HepG2 (cell line): ENCODE measurements around the gene METAP2. TPM values are rescaled to one million over a fixed set of nuclear protein-coding genes. Genes with fewer than 3 reads are reported as not detected.

ENCODE experiments used
- ATAC-seq: fragments of 200-7000 bp; cut with Tn5 transposase; 3 replicates; pipeline ENCODE4 v1.9.1; 2020; ENCODE audit warnings: mild to moderate bottlenecking, moderate library complexity
- BruUV-seq: library from RNA; stranded (reverse); fragments of 400-500 nt; replicated peaks from 2 replicates; lab custom pipeline; 2021; lab: Mats Ljungman, UMichigan
- CTCF ChIA-PET: fragments of 300-600 bp; formaldehyde crosslinking; extraction: SDS; loops from one replicate; lab custom pipeline; 2021; ENCODE audit warnings: low total read pairs, inconsistent platforms, low intra/inter-chr PET ratio; lab: Yijun Ruan, JAX
- POLR2A ChIA-PET: fragments of 350-600 bp; sonication (Branson Sonifier 250); formaldehyde crosslinking; loops from one replicate; lab custom pipeline; 2020; ENCODE audit warnings: antibody characterized with exemption, inconsistent platforms; lab: Yijun Ruan, JAX
- DNase-seq: peaks from one replicate; pipeline ENCODE4 v3.0.0-alpha.2; 2015; ENCODE audit warnings: low spot score
- FAIRE-seq: peaks from 3 replicates; lab custom pipeline; 2011; peaks lifted over from hg19 to GRCh38; lab: Jason Lieb, UNC
- H2AFZ ChIP-seq: one replicate; pipeline ENCODE4 v1.6.1; 2011; ENCODE audit warnings: low read length, inconsistent platforms
- H3K27ac ChIP-seq: fragments of 300-600 bp; 3 replicates; pipeline ENCODE4 v1.8.0; 2011; ENCODE audit warnings: mixed run types, mild to moderate bottlenecking, mixed read lengths, low read length, inconsistent platforms; ENCODE audit not compliant: insufficient read depth; ENCODE audit errors: extremely low read length
- H3K27me3 ChIP-seq, 2 experiments: fragments of 200-600 bp in 1 of 2; 2 replicates in 1 of 2; 3 replicates in 1 of 2; pipeline versions ENCODE4 v1.6.0 to v1.8.0; 2011; ENCODE audit warnings: low read length in 2 of 2, mild to moderate bottlenecking in 2 of 2, moderate library complexity in 2 of 2, inconsistent platforms in 1 of 2; ENCODE audit not compliant: insufficient read depth in 2 of 2, control insufficient read depth in 1 of 2
- H3K36me3 ChIP-seq, 2 experiments: fragments of 200-600 bp in 1 of 2; replicated peaks in 1 of 2; 2 replicates in 1 of 2; 3 replicates in 1 of 2; pipeline versions ENCODE4 v1.5.1 to v1.8.0; 2011; ENCODE audit warnings: low read length in 2 of 2, inconsistent platforms in 1 of 2; ENCODE audit not compliant: insufficient read depth in 2 of 2, control insufficient read depth in 1 of 2
- H3K4me1 ChIP-seq: 2 replicates; pipeline ENCODE4 v1.5.1; 2012; ENCODE audit warnings: low read length, inconsistent platforms; ENCODE audit not compliant: insufficient read depth
- H3K4me2 ChIP-seq: 2 replicates; pipeline ENCODE4 v1.6.0; 2011; ENCODE audit warnings: low read depth, low read length, inconsistent platforms
- H3K4me3 ChIP-seq, 3 experiments: fragments of 200-600 bp in 1 of 3; sonication (generic), shearing (Covaris generic) in 1 of 3; replicated peaks in 1 of 3; 2 replicates each; pipeline ENCODE4 v1.5.1; 2011 to 2016; ENCODE audit warnings: low read length in 3 of 3, inconsistent platforms in 2 of 3, low read depth in 2 of 3, mild to moderate bottlenecking in 2 of 3, control low read depth in 1 of 3, mixed read lengths in 1 of 3; ENCODE audit not compliant: insufficient read depth in 1 of 3
- H3K79me2 ChIP-seq: one replicate; pipeline ENCODE4 v1.6.1; 2011; ENCODE audit warnings: low read length, inconsistent platforms; ENCODE audit not compliant: insufficient read depth
- H3K9ac ChIP-seq: 2 replicates; pipeline ENCODE4 v1.6.0; 2011; ENCODE audit warnings: mild to moderate bottlenecking, low read depth, low read length, inconsistent platforms; ENCODE audit not compliant: insufficient read depth
- H3K9me3 ChIP-seq: 2 replicates; pipeline ENCODE4 v1.5.1; 2012; ENCODE audit warnings: mild to moderate bottlenecking, low read length
- H4K20me1 ChIP-seq: 2 replicates; pipeline ENCODE4 v1.6.0; 2011; ENCODE audit warnings: inconsistent platforms, mild to moderate bottlenecking, low read length, moderate library complexity; ENCODE audit not compliant: insufficient read depth
- AGO1 ChIP-seq: fragments of 200-400 bp; formaldehyde crosslinking; IDR thresholded peaks from 2 replicates; pipeline ENCODE4 v1.6.1; 2017; ENCODE audit warnings: mild to moderate bottlenecking, low read depth, low read length, moderate library complexity; ENCODE audit not compliant: poor library complexity, severe bottlenecking
- ARNT2 ChIP-seq: sonication (generic); formaldehyde crosslinking; IDR thresholded peaks from 2 replicates; pipeline ENCODE4 v1.8.0; 2022; ENCODE audit warnings: mild to moderate bottlenecking, low read depth, missing genetic modification reagents, moderate library complexity
- EHMT2 ChIP-seq: fragments of 200-600 bp; sonication (generic); IDR thresholded peaks from 2 replicates; pipeline ENCODE4 v1.7.0; 2017; ENCODE audit warnings: antibody characterized with exemption, low read depth, low read length, borderline replicate concordance
- FOXK1 ChIP-seq: sonication (generic); formaldehyde crosslinking; IDR thresholded peaks from 2 replicates; pipeline ENCODE4 v1.4.0; 2020; ENCODE audit warnings: low read depth, missing genetic modification reagents, borderline replicate concordance
- HMG20A ChIP-seq: IDR thresholded peaks from 2 replicates; pipeline ENCODE4 v1.6.1; 2016; ENCODE audit warnings: borderline replicate concordance
- HOXD1 ChIP-seq: sonication (generic); formaldehyde crosslinking; IDR thresholded peaks from 2 replicates; pipeline ENCODE4 v1.5.0; 2020; ENCODE audit warnings: missing genetic modification reagents
- LRRFIP1 ChIP-seq: sonication (generic); formaldehyde crosslinking; conservative IDR thresholded peaks from 2 replicates; pipeline ENCODE4 v1.4.0; 2020; ENCODE audit warnings: missing genetic modification reagents
- MXI1 ChIP-seq: IDR thresholded peaks from 3 replicates; pipeline ENCODE4 v1.6.1; 2012; ENCODE audit warnings: low read depth, low read length, inconsistent platforms, borderline replicate concordance
- SP4 ChIP-seq: sonication (generic); formaldehyde crosslinking; IDR thresholded peaks from 2 replicates; pipeline ENCODE4 v1.8.1; 2023; ENCODE audit warnings: mild to moderate bottlenecking, missing genetic modification reagents
- STAT5B ChIP-seq: sonication (generic); formaldehyde crosslinking; IDR thresholded peaks from 2 replicates; pipeline ENCODE4 v1.4.0; 2020; ENCODE audit warnings: missing genetic modification reagents
- ZBTB20 ChIP-seq: sonication (generic); formaldehyde crosslinking; IDR thresholded peaks from 2 replicates; pipeline ENCODE4 v1.8.1; 2023; ENCODE audit warnings: missing genetic modification reagents, low read depth, mild to moderate bottlenecking, borderline replicate concordance
- ZEB1 ChIP-seq: IDR thresholded peaks from 2 replicates; pipeline ENCODE4 v1.6.1; 2012; ENCODE audit warnings: mild to moderate bottlenecking, low read depth, inconsistent platforms; ENCODE audit not compliant: insufficient replicate concordance
- ZFP82 ChIP-seq: sonication (generic); formaldehyde crosslinking; IDR thresholded peaks from 2 replicates; pipeline ENCODE4 v1.5.1; 2020; ENCODE audit warnings: mild to moderate bottlenecking, missing genetic modification reagents, borderline replicate concordance
- ZNF234 ChIP-seq: sonication (generic); formaldehyde crosslinking; conservative IDR thresholded peaks from 2 replicates; pipeline ENCODE4 v1.5.1; 2020; ENCODE audit warnings: mild to moderate bottlenecking, missing genetic modification reagents
- ZNF329 ChIP-seq: sonication (generic); formaldehyde crosslinking; IDR thresholded peaks from 2 replicates; pipeline ENCODE4 v1.9.0; 2021; ENCODE audit warnings: low read depth, mild to moderate bottlenecking, missing genetic modification reagents
- ZNF510 ChIP-seq: sonication (generic); formaldehyde crosslinking; IDR thresholded peaks from 2 replicates; pipeline ENCODE4 v1.4.0; 2020; ENCODE audit warnings: low read depth, mild to moderate bottlenecking, missing genetic modification reagents
- ZNF570 ChIP-seq: sonication (generic); formaldehyde crosslinking; IDR thresholded peaks from 2 replicates; pipeline ENCODE4 v1.4.0; 2020; ENCODE audit warnings: mild to moderate bottlenecking, missing genetic modification reagents, borderline replicate concordance
- ZNF670 ChIP-seq: sonication (generic); formaldehyde crosslinking; IDR thresholded peaks from 2 replicates; pipeline ENCODE4 v1.8.0; 2022; ENCODE audit warnings: mild to moderate bottlenecking, missing genetic modification reagents, borderline replicate concordance
- ZNF678 ChIP-seq: sonication (generic); formaldehyde crosslinking; IDR thresholded peaks from 2 replicates; pipeline ENCODE4 v1.4.0; 2020; ENCODE audit warnings: mild to moderate bottlenecking, missing genetic modification reagents
- ZNF713 ChIP-seq: sonication (generic); formaldehyde crosslinking; IDR thresholded peaks from 2 replicates; pipeline ENCODE4 v1.4.0; 2020; ENCODE audit warnings: mild to moderate bottlenecking, missing genetic modification reagents
- WGBS: methylation state at CpG from one replicate; pipeline ENCODE4 v1.1.6; 2017; ENCODE audit warnings: low lambda C conversion rate; 5-methylcytosine and 5-hydroxymethylcytosine counted together
- in situ Hi-C: cut with HindIII; loops from 2 replicates; pipeline ENCODE4 v1.10.0; 2017; ENCODE audit warnings: low pct_unique_long_range_greater_than_20kb; ENCODE audit not compliant: extremely low pct_ligation_motif_present
- intact Hi-C: fragments of 100-400 bp; cut with micrococcal nuclease; formaldehyde crosslinking; loops from one replicate; pipeline ENCODE4 v1.10.0; 2022; ENCODE audit not compliant: unreplicated experiment
- polyA plus RNA-seq, 8 experiments: library from polyadenylated mRNA; depleted of rRNA in 3 of 8; stranded (reverse) in 7 of 8; unstranded in 1 of 8; fragments of >200 nt; fragmentation: Illumina TruSeq in 4 of 8; extraction: Trizol in 4 of 8; gene quantifications; 2 replicates each; pipeline versions ENCODE4 v1.2.1 to v1.2.3, GENCODE V29; 2011 to 2016; ENCODE audit warnings: low read depth in 4 of 8, missing spikeins in 1 of 8, mixed read lengths in 1 of 8; ENCODE audit not compliant: insufficient read depth in 1 of 8
- total RNA-seq, 5 experiments: library from RNA; depleted of rRNA; stranded (reverse); fragments of >200 nt; fragmentation: Illumina TruSeq; extraction: Trizol; gene quantifications; 2 replicates each; pipeline ENCODE4 v1.2.3, GENCODE V29; 2016; ENCODE audit warnings: low read depth in 1 of 5
- TF ChIP-seq, protein P1 (sequence below): sonication (generic); formaldehyde crosslinking; IDR thresholded peaks from 2 replicates; pipeline ENCODE4 v1.8.0; 2022; ENCODE audit warnings: missing genetic modification reagents, mild to moderate bottlenecking, borderline replicate concordance
- TF ChIP-seq, protein P2 (sequence below): IDR thresholded peaks from 2 replicates; pipeline ENCODE4 v1.6.1; 2016; ENCODE audit warnings: missing compliant biosample characterization, missing genetic modification reagents, borderline replicate concordance

The METAP2 gene
- total and polyA plus RNA-seq, 2 of the 13 experiments (the other 11 are each of a cell fraction or from before 2014, with no cell fraction given), result 67.8 to 131 TPM

DNA sequence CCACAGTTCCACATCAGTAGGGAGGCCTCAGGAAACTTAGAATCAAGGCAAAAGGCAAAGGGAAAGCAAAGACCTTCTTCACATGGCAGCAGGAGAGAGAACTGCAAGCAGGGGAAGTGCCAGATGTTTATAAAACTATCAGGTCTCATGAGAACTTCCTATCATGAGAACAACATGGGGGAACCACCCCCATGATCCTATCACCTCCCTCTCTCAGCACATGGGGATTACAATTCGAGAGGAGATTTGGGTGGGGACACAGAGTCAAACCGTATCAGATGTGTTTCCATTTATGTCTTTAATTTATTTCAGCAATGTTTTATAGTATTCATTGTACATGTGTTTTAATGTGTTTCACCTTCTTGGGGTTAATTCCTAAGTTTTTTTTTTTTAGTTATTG, 25.8 kb downstream of the METAP2 start (continued):
- TF ChIP-seq SP4 (no peak), HOXD1 (no peak), ZNF234 (CRISPR knock-in tag) (no peak), HMG20A (CRISPR knock-in tag) (no peak), ZNF713 (no peak), ARNT2 (no peak), ZNF329 (CRISPR knock-in tag) (no peak), AGO1 (no peak), ZFP82 (no peak), FOXK1 (no peak), ZEB1 (no peak), ZNF678 (CRISPR knock-in tag) (no peak), ZNF670 (no peak), ZNF570 (CRISPR knock-in tag) (no peak)
- TF ChIP-seq, protein P1, sequence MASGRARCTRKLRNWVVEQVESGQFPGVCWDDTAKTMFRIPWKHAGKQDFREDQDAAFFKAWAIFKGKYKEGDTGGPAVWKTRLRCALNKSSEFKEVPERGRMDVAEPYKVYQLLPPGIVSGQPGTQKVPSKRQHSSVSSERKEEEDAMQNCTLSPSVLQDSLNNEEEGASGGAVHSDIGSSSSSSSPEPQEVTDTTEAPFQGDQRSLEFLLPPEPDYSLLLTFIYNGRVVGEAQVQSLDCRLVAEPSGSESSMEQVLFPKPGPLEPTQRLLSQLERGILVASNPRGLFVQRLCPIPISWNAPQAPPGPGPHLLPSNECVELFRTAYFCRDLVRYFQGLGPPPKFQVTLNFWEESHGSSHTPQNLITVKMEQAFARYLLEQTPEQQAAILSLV (CRISPR knock-in tag), result no peak

DNA sequence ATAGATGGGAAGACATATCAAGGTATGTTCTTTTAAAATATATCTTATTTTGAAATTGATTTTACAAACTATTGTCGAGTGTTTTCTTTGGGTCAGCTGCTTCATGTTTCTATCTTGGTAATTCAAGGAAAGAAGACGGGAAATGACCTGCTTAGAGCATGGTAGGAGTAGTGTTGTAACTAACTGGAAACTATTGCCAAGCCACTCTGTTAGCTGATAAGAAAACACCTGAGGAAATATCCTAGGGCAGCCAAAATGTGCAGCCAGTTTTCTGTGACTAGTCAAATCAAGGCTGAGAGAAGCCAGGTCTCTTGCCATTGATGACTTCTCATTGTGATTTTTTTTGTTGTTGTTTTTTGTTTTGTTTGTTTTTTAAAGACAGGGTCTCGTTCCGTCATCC, 30.2 kb downstream of the METAP2 start:
- Histone ChIP-seq H3K79me2 (peaks cover 4% of the 10 kb centered on the region), H2AFZ (no peak overlapping the region), H3K27me3 (no peaks in the 10 kb centered on the region), H3K9me3 (no peaks in the 10 kb centered on the region), H3K4me1 (peaks cover 10% of the 10 kb centered on the region), H3K9ac (no peak overlapping the region), H4K20me1 (no peaks in the 10 kb centered on the region), H3K27ac (no peak overlapping the region), H3K4me2 (no peak overlapping the region), H3K36me3 (peaks cover 20 to 60% of the 10 kb centered on the region in 2 experiments), H3K4me3 (no peak overlapping the region)
- FAIRE-seq (no peak), ATAC-seq (no peak), DNase-seq (no peak)
- in situ Hi-C loops (no loop called here), intact Hi-C loops (no loop called here)
- no TSS peak for BruUV-seq
- CTCF ChIA-PET, result no interaction called here
- 99% methylated on average over 4 of the region's 4 CpGs for WGBS
- POLR2A ChIA-PET, result interaction anchor here (1.2 kb wide), 1 partner anchor 30 kb away, joined by 3 read pairs; the partner anchor contains the start of gene METAP2
- no peak for TF ChIP-seq STAT5B (CRISPR knock-in tag)
- TF ChIP-seq MXI1, result no peak
- no peak for TF ChIP-seq EHMT2
- no peak for TF ChIP-seq ZNF510 (CRISPR knock-in tag)
- no peak for TF ChIP-seq ZBTB20 (CRISPR knock-in tag)
- TF ChIP-seq, protein P2, sequence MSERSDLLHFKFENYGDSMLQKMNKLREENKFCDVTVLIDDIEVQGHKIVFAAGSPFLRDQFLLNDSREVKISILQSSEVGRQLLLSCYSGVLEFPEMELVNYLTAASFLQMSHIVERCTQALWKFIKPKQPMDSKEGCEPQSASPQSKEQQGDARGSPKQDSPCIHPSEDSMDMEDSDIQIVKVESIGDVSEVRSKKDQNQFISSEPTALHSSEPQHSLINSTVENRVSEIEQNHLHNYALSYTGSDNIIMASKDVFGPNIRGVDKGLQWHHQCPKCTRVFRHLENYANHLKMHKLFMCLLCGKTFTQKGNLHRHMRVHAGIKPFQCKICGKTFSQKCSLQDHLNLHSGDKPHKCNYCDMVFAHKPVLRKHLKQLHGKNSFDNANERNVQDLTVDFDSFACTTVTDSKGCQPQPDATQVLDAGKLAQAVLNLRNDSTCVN, result no peak
- no peak for TF ChIP-seq LRRFIP1 (CRISPR knock-in tag)
